Measurements from ENCODE around the gene GRPEL2. TPM values are rescaled to one million over a fixed set of nuclear protein-coding genes. Genes with fewer than 3 reads are reported as not detected.
A peak's percentile ranks its signal among the peaks of the same experiment; 100 is the strongest.

GRPEL2 gene
- total RNA-seq, 1 experiment from 2014 or later: 28.0 TPM

- no peak for DNase-seq (ENCODE audit: low read depth)
Observed at GRCh38 chr5:149355688-149356087, 10.4 kb downstream of the GRPEL2 start.

- no peak for DNase-seq (ENCODE audit: low read depth)
Observed at GRCh38 chr5:149356391-149356790, 11.1 kb downstream of the GRPEL2 start.

GRCh38 chr5:149357370-149358293 lies 12.3 kb downstream of the GRPEL2 start, which contains the start of gene PCYOX1L:
Gene PCYOX1L, plus strand, starts transcription at chr5:149358046. Its CDS starts 23 bp downstream, at chr5:149358069.
- peak; percentile 92 for DNase-seq (ENCODE audit: low read depth)

GRCh38 chr5:149358294-149358651 lies 13.0 kb downstream of the GRPEL2 start:
- DNase-seq (ENCODE audit: low read depth): no peak

GRCh38 chr5:149358868-149359495 lies 13.7 kb downstream of the GRPEL2 start:
- DNase-seq (ENCODE audit: low read depth): no peak

GRCh38 chr5:149360272-149360671 lies 15.0 kb downstream of the GRPEL2 start:
- no peak for DNase-seq (ENCODE audit: low read depth)

- no peak for DNase-seq (ENCODE audit: low read depth)
Observed at GRCh38 chr5:149362541-149362940, 17.2 kb downstream of the GRPEL2 start.

GRCh38 chr5:149363358-149363757 lies 18.1 kb downstream of the GRPEL2 start:
- no peak for DNase-seq (ENCODE audit: low read depth)

- DNase-seq (ENCODE audit: low read depth): no peak
Observed at GRCh38 chr5:149363936-149364335, 18.6 kb downstream of the GRPEL2 start.

- DNase-seq (ENCODE audit: low read depth): no peak
Observed at GRCh38 chr5:149364719-149365118, 19.4 kb downstream of the GRPEL2 start.

GRCh38 chr5:149365418-149365817 lies 20.1 kb downstream of the GRPEL2 start:
- no peak for DNase-seq (ENCODE audit: low read depth)

- no peak for DNase-seq (ENCODE audit: low read depth)
Observed at GRCh38 chr5:149366169-149366729, 20.9 kb downstream of the GRPEL2 start.

GRCh38 chr5:149367249-149367971 lies 22.1 kb downstream of the GRPEL2 start:
- peak; percentile 68 for DNase-seq (ENCODE audit: low read depth)

GRCh38 chr5:149367972-149368645 lies 22.8 kb downstream of the GRPEL2 start:
- no peak for DNase-seq (ENCODE audit: low read depth)

GRCh38 chr5:149370878-149371277 lies 25.6 kb downstream of the GRPEL2 start:
- no peak for DNase-seq (ENCODE audit: low read depth)

- peak; percentile 54 for DNase-seq (ENCODE audit: low read depth)
Observed at GRCh38 chr5:149371296-149371962, 26.1 kb downstream of the GRPEL2 start.

GRCh38 chr5:149372076-149372795 lies 26.9 kb downstream of the GRPEL2 start:
- DNase-seq (ENCODE audit: low read depth): no peak

- no peak for DNase-seq (ENCODE audit: low read depth)
Observed at GRCh38 chr5:149372932-149373331, 27.6 kb downstream of the GRPEL2 start.

GRCh38 chr5:149374303-149374702 lies 29.0 kb downstream of the GRPEL2 start:
- DNase-seq (ENCODE audit: low read depth): no peak

GRCh38 chr5:149374801-149375200 lies 29.5 kb downstream of the GRPEL2 start:
- DNase-seq (ENCODE audit: low read depth): no peak

Measured in HT1080 (cell line).